Mucosa of gallbladder (tissue), 1 donor: ENCODE results near the gene TNMD. TPM values are rescaled to one million over a fixed set of nuclear protein-coding genes. Genes with fewer than 3 reads are reported as not detected.

Experiments
- DNase-seq: peaks from one replicate; pipeline ENCODE4 v3.0.0-alpha.2; 2020; ENCODE audit warnings: low spot score
- total RNA-seq: library from RNA; stranded (reverse); gene quantifications from one replicate; pipeline ENCODE4 v1.2.1, GENCODE V29; 2021
- donor health status: DM: no; HTN: no; CAD: no.

TNMD gene
- total RNA-seq, 1 donor from 2014 or later = not detected

- DNase-seq = peak; percentile 45
Measured at GRCh38 chrX:100643956-100644860, 59.5 kb downstream of the TNMD start, which contains the start of gene SRPX2. Gene SRPX2, plus strand, starts transcription at chrX:100644199. Its CDS starts 2,124 bp downstream, at chrX:100646323.

- no peak for DNase-seq
Measured at GRCh38 chrX:100645106-100645505, 60.4 kb downstream of the TNMD start.

GRCh38 chrX:100647095-100647494 lies 62.4 kb downstream of the TNMD start:
- no peak for DNase-seq

- DNase-seq = no peak
Measured at GRCh38 chrX:100647739-100648138, 63.0 kb downstream of the TNMD start.

- no peak for DNase-seq
Measured at GRCh38 chrX:100648458-100649417, 64.0 kb downstream of the TNMD start.

Other genes starting within 250 kb of the TNMD start
- 0.66 TPM for gene PCDH19, start 174.7 kb upstream of the TNMD start, total RNA-seq
- 37.9 TPM for gene TSPAN6, start 51.9 kb downstream of the TNMD start, total RNA-seq
- gene SRPX2, start 59.3 kb downstream of the TNMD start, total RNA-seq = 9.2 TPM
- gene SYTL4, start 147.2 kb downstream of the TNMD start, total RNA-seq = 15.8 TPM
- gene CSTF2, start 235.5 kb downstream of the TNMD start, total RNA-seq = 19.5 TPM